Esophagus muscularis mucosa (tissue), 4 donors: ENCODE measurements around the gene SNX11.

ENCODE experiments used
- EP300 ChIP-seq: sonication (generic); formaldehyde crosslinking; IDR thresholded peaks from one replicate; pipeline ENCODE4 v1.6.1; 2017; ENCODE audit warnings: antibody characterized with exemption
- POLR2A ChIP-seq: fragments of 450-650 bp; IDR thresholded peaks from one replicate; pipeline ENCODE4 v1.6.1; 2017; ENCODE audit warnings: antibody characterized with exemption, moderate library complexity, mild to moderate bottlenecking, low read depth
- POLR2AphosphoS5 ChIP-seq, 2 donors: sonication (generic); formaldehyde crosslinking; IDR thresholded peaks; one replicate each; pipeline ENCODE4 v1.6.1; 2017; ENCODE audit warnings: antibody characterized with exemption in 2 of 2
- TF ChIP-seq, protein P1 (sequence below), 3 experiments: fragments of 200-600 bp in 2 of 3; fragments of 450-650 bp in 1 of 3; sonication (generic) in 2 of 3; IDR thresholded peaks; one replicate each; pipeline ENCODE4 v1.5.1; 2017 to 2019; ENCODE audit warnings: antibody characterized with exemption in 3 of 3, mild to moderate bottlenecking in 2 of 3, moderate library complexity in 1 of 3

DNA sequence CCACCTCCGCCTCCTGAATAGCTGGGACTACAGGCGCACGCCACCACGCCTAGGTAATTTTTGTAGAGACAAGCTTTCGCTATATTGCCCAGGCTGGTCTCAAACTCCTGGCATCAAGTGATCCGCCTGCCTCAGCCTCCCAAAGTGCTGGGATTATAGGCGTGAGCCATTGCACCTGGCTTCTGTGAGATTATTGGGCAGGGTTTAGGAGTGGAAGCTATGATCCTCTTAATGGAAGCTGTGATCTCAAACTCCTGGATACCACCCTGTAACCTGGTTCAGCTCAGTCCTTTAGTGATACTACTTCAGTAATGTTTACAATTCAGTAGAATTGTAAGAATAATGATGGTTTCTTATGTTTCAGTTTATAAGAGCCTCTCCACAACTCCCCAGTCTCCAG is 45.3 kb upstream of the SNX11 start:
- TF ChIP-seq, protein P1, sequence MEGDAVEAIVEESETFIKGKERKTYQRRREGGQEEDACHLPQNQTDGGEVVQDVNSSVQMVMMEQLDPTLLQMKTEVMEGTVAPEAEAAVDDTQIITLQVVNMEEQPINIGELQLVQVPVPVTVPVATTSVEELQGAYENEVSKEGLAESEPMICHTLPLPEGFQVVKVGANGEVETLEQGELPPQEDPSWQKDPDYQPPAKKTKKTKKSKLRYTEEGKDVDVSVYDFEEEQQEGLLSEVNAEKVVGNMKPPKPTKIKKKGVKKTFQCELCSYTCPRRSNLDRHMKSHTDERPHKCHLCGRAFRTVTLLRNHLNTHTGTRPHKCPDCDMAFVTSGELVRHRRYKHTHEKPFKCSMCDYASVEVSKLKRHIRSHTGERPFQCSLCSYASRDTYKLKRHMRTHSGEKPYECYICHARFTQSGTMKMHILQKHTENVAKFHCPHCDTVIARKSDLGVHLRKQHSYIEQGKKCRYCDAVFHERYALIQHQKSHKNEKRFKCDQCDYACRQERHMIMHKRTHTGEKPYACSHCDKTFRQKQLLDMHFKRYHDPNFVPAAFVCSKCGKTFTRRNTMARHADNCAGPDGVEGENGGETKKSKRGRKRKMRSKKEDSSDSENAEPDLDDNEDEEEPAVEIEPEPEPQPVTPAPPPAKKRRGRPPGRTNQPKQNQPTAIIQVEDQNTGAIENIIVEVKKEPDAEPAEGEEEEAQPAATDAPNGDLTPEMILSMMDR (IDR thresholded peaks at IDR 0.05) = no peak
- no peak for TF ChIP-seq POLR2A
- TF ChIP-seq POLR2AphosphoS5 (IDR thresholded peaks at IDR 0.05) = peak in 1 of 2 donors; percentile 20
- no peak for TF ChIP-seq EP300
